ENCODE measurements around the gene LRBA.
A peak's percentile ranks its signal among the peaks of the same experiment; 100 is the strongest.
"Not testable (repeated sequence)": the region's sequence is repeated elsewhere in the genome, so short reads cannot be mapped to it uniquely, and the experiment has no call there.

Gene LRBA

DNA sequence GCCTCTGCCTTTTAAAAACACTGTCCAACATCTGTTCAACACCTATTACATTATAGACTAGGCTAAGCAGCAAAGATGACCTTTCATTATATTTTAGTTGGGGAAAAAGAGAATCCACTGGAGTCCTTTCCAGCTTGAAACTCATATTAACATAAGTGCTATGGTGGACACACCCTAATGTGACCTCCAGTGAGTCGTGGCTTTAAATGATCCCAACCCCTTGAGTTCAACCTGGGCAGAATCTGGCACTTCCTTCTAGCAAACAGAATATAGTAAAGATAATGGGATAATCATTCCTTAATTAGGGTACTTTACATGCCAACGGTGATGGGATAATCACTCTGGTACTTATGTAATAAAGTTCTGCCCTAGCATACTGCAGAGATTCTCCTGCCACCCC is 270.5 kb downstream of the LRBA start:
- no peak for DNase-seq (ENCODE audit: low read depth)
- no peak overlapping the region for H3K4me3 ChIP-seq (ENCODE audit: low read depth, low read length)
- TF ChIP-seq, protein P1, sequence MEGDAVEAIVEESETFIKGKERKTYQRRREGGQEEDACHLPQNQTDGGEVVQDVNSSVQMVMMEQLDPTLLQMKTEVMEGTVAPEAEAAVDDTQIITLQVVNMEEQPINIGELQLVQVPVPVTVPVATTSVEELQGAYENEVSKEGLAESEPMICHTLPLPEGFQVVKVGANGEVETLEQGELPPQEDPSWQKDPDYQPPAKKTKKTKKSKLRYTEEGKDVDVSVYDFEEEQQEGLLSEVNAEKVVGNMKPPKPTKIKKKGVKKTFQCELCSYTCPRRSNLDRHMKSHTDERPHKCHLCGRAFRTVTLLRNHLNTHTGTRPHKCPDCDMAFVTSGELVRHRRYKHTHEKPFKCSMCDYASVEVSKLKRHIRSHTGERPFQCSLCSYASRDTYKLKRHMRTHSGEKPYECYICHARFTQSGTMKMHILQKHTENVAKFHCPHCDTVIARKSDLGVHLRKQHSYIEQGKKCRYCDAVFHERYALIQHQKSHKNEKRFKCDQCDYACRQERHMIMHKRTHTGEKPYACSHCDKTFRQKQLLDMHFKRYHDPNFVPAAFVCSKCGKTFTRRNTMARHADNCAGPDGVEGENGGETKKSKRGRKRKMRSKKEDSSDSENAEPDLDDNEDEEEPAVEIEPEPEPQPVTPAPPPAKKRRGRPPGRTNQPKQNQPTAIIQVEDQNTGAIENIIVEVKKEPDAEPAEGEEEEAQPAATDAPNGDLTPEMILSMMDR (IDR thresholded peaks at IDR 0.05; ENCODE audit: control insufficient read depth, extremely low read depth, insufficient read depth) = no peak

DNA sequence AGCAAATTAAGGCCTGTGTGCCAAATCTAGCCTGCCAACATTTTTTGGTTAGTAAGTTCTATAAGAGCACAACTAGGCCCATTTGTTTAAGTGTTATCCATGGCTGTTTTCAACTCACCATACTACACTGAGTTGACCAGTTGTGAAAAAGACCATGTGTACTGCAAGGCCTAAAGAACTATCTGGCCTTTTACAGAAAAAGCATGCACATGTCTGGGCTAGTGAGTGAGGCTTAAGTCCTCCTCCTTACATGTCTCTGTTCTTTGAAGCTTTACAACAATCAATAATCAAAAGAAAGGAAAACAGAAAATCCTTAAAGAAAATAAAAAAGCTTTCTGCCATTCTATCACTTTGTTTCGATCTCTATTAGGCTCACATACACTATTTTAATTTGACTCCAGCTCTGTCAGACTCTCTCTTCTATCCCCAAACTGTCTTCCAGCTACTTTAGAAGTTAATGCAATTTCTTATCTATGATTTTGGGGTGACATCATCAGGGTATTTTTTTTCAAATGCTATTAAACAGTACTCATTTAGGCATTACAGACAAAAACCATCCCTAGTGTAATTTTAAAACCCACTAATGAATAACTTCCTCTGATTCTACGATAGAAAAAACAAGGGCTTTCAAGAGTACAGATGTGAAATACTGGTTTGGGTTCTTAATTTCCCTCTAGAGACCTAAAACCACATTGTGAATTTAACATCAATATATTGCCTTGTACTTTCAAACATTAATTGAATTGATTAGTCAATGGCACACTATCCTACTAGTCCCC is 271.3 kb downstream of the LRBA start:
- no peak overlapping the region for H3K4me3 ChIP-seq (ENCODE audit: low read depth, low read length)
- DNase-seq (ENCODE audit: low read depth) = no peak
- TF ChIP-seq, protein P1 (IDR thresholded peaks at IDR 0.05; ENCODE audit: control insufficient read depth, extremely low read depth, insufficient read depth) = no peak

DNA sequence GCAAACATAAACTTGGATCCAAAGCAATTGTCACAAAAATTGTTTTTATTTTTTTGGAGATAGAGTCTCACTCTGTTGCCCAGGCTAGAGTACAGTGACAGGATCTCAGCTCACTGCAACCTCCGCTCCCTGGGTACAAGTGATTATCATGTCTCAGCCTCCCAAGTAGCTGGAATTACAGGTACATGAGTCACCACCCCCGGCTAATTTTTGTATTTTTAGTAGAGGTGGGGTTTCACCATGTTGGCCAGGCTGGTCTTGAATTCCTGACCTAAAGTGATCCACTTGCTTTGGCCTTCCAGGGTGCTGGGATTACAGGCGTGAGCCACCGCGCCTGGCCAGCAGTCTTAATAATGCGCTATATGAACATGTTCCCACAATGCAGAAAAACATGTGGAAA is 272.2 kb downstream of the LRBA start:
- H3K4me3 ChIP-seq (ENCODE audit: low read depth, low read length); DNase-seq (ENCODE audit: low read depth): not testable (repeated sequence)

DNA sequence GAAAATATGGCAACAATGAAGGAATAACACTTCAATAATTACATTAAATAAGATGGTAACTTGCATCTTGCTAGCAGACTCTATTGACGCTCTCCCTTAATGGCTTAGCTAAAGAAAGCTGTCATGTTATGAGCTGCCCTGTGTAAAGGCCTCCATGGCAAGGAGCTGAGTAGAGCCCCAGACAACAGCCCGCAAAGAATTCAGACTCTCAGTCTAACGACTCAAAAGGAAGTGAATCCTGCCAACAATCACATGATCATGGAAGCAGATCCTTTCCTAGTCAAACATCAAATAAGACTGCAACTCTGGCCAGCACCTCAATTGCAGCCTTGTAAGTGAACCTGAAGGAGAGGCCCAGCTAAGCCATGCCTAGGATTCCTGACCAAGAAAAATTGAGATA is 275.5 kb downstream of the LRBA start:
- no peak for DNase-seq (ENCODE audit: low read depth)
- TF ChIP-seq, protein P1 (IDR thresholded peaks at IDR 0.05; ENCODE audit: control insufficient read depth, extremely low read depth, insufficient read depth) = no peak
- H3K4me3 ChIP-seq (ENCODE audit: low read depth, low read length) = no peak overlapping the region

DNA sequence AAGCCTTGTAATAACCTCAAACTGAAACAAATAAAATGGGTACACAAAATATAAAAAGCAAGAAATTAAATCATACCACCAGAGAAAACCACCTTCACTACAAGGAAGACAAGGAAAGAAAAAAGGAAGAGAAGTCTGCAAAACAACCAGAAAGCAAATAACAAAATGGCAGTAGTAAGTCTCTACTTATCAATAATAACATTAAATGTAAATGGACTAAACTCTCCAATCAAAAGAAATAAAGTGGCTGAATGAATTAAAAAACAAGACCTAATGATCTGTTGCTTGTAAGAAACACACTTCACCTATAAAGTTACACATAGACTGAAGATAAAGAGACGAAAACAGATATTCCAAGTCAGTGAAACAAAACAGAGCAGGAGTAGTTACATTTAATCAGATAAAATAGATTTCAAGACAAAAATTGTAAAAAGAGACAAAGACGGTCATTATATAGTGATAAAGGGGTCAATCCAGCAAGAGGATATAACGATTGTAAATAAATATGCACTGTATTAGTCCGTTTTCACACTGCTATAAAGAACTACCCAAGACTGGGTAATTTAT is 289.0 kb downstream of the LRBA start:
- no peak overlapping the region for H3K4me3 ChIP-seq (ENCODE audit: low read depth, low read length)
- TF ChIP-seq, protein P1 (IDR thresholded peaks at IDR 0.05; ENCODE audit: control insufficient read depth, extremely low read depth, insufficient read depth) = no peak
- DNase-seq (ENCODE audit: low read depth) = no peak

DNA sequence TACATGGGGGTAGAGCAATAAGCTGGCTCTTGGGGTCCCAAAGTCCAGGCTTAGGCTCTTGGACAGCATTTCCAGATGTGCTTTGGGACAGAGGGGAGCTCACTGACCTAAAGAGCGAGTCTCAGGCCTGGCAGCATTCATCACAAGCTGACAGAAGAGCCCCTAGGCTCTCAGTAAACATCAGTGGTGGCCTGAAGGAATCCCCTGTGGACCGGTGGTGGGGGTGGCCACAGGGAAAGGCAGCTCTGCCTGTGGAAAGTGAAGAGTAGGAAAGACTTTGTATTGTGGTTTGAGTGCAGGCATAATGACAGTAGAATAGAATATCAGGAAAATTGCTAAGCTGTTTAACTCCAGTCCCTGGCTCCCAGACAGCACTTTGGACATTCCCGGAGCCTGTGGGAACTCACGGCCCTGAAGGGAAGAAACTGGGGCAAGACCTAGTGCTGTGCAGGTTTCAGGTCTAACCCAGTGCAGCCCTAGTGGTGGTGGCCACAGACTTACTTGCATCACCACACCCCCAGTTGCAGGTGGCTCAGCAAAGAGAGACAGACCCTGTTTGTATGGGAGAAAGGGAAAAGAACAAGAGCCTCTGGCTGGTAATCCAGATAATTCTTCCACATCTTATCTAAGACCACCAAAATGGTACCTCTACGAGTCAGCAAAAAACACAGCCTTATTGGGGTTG is 291.2 kb downstream of the LRBA start:
- TF ChIP-seq, protein P1 (IDR thresholded peaks at IDR 0.05; ENCODE audit: control insufficient read depth, extremely low read depth, insufficient read depth) = no peak
- DNase-seq (ENCODE audit: low read depth) = no peak
- no peak overlapping the region for H3K4me3 ChIP-seq (ENCODE audit: low read depth, low read length)

DNA sequence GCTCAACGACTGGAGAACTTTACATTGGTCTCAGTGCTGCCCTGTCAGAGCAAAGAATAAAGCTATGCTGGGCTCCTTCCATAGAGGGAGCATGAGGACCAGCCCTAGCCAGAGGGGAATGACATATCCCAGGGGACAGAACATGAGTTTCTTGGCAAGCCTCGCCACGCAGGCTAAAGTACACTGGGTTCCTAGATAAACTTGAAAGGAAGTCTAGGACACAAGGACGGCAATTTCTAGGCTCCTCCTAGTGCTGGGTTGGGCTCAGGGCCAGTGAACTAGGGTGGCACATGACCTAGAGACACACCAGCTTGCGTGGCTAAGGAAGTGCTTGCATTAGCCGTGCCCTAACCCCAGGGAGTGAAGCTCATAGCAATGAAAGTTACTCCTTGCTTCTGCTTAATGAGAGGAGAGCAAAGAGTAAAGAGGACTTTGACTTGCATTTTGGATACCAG is 292.1 kb downstream of the LRBA start:
- DNase-seq (ENCODE audit: low read depth) = peak; percentile 96
- TF ChIP-seq, protein P1 (IDR thresholded peaks at IDR 0.05; ENCODE audit: control insufficient read depth, extremely low read depth, insufficient read depth) = peak; percentile 41

More for the DNA sequence above, 292.1 kb downstream of the LRBA start:
- H3K4me3 ChIP-seq (ENCODE audit: low read depth, low read length) = no peak overlapping the region
